ENCODE data around the gene PRR36. TPM values are rescaled to one million over a fixed set of nuclear protein-coding genes. Genes with fewer than 3 reads are reported as not detected.
"Not testable (repeated sequence)": the region's sequence is repeated elsewhere in the genome, so short reads cannot be mapped to it uniquely, and the experiment has no call there.

PRR36 gene
- total RNA-seq, 1 experiment from 2014 or later: not detected

DNA sequence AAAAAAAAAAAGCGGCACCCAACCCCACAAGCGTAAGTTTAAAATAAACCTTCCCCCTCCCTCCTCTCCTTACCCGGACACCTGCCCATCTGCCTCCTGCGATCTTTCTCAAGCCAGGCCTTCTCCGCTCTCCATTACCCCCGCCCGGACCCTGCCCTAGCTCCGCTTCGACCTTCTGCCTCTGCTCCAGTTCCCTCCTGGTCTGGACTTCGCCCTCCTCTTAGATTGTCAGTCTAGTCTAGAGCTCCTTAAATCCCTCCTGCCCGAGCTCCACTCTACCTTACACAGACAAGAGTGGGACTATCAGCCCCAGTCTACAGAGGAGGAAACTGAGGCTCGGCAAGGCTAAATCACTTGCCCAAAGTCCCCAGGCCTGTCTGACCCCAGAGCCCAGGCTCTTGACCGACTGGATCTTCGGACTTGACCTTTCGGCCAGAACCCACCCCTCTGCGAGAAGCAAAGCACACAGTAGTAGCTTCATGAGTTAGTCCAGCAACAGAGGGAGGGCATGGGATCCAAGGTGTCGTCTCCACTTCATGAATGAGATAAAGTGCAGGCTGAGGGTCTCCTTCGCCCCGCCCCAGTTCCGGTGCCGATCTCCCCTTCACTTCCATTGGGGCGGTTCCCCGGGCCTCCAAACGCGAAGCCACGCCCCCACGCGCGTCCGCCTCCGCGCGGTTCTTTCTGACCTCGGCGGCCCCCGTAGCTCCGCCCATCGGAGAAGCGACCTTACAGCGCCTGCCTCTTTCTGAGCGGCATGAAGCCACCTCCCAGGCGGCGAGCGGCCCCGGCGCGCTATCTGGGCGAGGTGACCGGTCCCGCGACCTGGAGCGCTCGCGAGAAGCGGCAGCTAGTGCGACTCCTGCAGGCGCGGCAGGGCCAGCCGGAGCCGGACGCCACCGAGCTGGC lies 45.7 kb upstream of the PRR36 start, which contains the start of gene SNAPC2:
SNAPC2 (plus strand) TSS at position 729 of the 909 bp plus-strand sequence; CDS start at position 758, 29 bp downstream.
- Histone ChIP-seq H3K4me2 (ENCODE audit: low read depth, low read length, poor library complexity, severe bottlenecking) (peak within 1 kb of the TSS; percentile 95), H3K9ac (ENCODE audit: low read length) (peak within 1 kb of the TSS; percentile 86), H3K27me3 (ENCODE audit: low read length) (no peaks in the 10 kb centered on the region), H3K36me3 (ENCODE audit: insufficient read depth, low read length) (0 out of 2 replicates have a peak, but pooled peaks cover 4% of the 10 kb centered on the region), H3K4me1 (ENCODE audit: low read length) (peaks cover 56% of the 10 kb centered on the region), H3K9me2 (replicated peaks; ENCODE audit: insufficient read depth, low read length) (no peaks in the 10 kb centered on the region), H4K20me1 (ENCODE audit: insufficient read depth, low read depth, low read length) (peaks cover 36% of the 10 kb centered on the region; the same call in 1 of the 2 replicates), H3K4me3 (ENCODE audit: low read length) (peak within 1 kb of the TSS; percentile 87), H3K79me2 (ENCODE audit: low read length) (no peaks in the 10 kb centered on the region), H3K9me3 (ENCODE audit: low read length) (no peaks in the 10 kb centered on the region), H2AFZ (ENCODE audit: low read length) (peak within 1 kb of the TSS; percentile 93), H3K27ac (ENCODE audit: low read length) (no peak within 1 kb of the TSS)
- peak; percentile 96 for DNase-seq

DNA sequence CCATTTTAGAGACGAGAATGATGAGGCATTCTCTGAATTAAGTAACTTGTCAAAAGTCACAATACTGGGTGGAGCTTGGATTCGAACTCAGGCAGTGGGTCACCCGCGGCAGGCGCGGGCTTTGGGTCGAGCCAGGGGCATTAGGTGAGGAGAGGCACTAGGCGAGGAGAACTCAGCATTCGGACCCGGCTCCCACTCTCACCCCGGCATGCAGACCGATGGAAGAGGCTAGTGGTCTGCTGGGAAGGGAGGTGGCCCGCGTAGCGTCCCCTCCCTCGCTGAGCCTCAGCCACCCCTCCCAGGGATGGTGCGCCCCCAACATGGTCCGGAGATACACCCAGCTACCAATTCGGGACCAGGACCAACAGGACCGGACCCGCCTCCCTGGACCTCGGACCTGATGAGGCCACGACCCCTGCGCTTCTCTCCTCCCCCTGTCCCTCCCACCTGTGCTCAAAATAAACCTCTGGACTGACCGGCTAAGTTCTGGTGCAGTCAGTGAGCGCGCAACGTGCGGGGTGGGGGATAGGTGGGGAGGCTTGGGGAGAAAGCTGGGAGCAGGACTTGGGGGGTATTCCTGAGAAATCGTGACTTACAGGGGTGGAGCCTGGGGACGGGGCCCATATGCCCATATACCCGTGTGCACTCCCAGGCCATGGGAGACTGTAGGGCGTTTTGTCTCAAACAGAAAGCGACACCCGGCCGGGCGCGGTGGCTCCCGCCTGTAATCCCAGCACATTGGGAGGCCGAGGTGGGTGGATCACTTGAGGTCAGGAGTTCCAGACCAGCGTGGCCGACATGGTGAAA lies 44.6 kb upstream of the PRR36 start:
- no peak overlapping the region for H3K4me3 ChIP-seq (ENCODE audit: low read length)
- no peak overlapping the region for H3K9ac ChIP-seq (ENCODE audit: low read length)
- no peak overlapping the region for H3K4me2 ChIP-seq (ENCODE audit: low read depth, low read length, poor library complexity, severe bottlenecking)
- no peak for DNase-seq
- H3K9me2 ChIP-seq (replicated peaks; ENCODE audit: insufficient read depth, low read length): no peaks in the 10 kb centered on the region
- peaks cover 26% of the 10 kb centered on the region; the same call in 1 of the 2 replicates for H4K20me1 ChIP-seq (ENCODE audit: insufficient read depth, low read depth, low read length)
- H3K9me3 ChIP-seq (ENCODE audit: low read length): no peaks in the 10 kb centered on the region
- H3K36me3 ChIP-seq (ENCODE audit: insufficient read depth, low read length): 0 out of 2 replicates have a peak, but pooled peaks cover 4% of the 10 kb centered on the region
- no peaks in the 10 kb centered on the region for H3K27me3 ChIP-seq (ENCODE audit: low read length)
- H3K4me1 ChIP-seq (ENCODE audit: low read length): peaks cover 51% of the 10 kb centered on the region
- H3K27ac ChIP-seq (ENCODE audit: low read length): no peak overlapping the region
- no peak overlapping the region for H2AFZ ChIP-seq (ENCODE audit: low read length)
- H3K79me2 ChIP-seq (ENCODE audit: low read length): no peaks in the 10 kb centered on the region

DNA sequence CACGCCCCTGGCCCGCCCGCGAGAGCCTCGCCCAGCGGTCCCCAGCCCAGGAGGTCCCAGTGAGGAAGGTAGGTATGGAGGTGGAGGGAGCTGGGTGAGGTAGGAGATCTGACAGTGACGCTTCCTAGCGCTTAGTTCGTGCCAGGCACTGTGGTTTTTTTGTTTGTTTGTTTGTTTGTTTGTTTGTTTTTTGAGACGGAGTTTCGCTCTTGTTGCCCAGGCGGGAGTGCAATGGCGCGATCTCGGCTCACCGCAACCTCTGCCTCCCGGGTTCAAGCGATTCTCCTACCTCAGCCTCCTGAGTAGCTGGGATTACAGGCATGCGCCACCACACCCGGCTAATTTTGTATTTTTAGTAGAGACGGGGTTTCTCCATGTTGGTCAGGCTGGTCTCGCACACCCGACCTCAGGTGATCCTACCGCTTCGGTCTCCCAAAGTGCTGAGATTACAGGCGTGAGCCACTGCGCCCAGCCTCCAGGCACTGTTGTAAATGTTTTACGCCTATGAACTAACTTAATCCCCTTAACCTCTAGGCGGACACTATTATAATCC lies 43.9 kb upstream of the PRR36 start:
- not testable (repeated sequence) for H3K9me3 ChIP-seq (ENCODE audit: low read length); H3K79me2 ChIP-seq (ENCODE audit: low read length); H3K4me3 ChIP-seq (ENCODE audit: low read length); H3K9me2 ChIP-seq (replicated peaks; ENCODE audit: insufficient read depth, low read length); H3K9ac ChIP-seq (ENCODE audit: low read length); DNase-seq; H3K4me2 ChIP-seq (ENCODE audit: low read depth, low read length, poor library complexity, severe bottlenecking); H2AFZ ChIP-seq (ENCODE audit: low read length); H3K27ac ChIP-seq (ENCODE audit: low read length); H3K27me3 ChIP-seq (ENCODE audit: low read length); H3K36me3 ChIP-seq (ENCODE audit: insufficient read depth, low read length)
- Histone ChIP-seq H3K4me1 (ENCODE audit: low read length) (peaks cover 44% of the 10 kb centered on the region), H4K20me1 (ENCODE audit: insufficient read depth, low read depth, low read length) (peaks cover 19% of the 10 kb centered on the region; the same call in 1 of the 2 replicates)

DNA sequence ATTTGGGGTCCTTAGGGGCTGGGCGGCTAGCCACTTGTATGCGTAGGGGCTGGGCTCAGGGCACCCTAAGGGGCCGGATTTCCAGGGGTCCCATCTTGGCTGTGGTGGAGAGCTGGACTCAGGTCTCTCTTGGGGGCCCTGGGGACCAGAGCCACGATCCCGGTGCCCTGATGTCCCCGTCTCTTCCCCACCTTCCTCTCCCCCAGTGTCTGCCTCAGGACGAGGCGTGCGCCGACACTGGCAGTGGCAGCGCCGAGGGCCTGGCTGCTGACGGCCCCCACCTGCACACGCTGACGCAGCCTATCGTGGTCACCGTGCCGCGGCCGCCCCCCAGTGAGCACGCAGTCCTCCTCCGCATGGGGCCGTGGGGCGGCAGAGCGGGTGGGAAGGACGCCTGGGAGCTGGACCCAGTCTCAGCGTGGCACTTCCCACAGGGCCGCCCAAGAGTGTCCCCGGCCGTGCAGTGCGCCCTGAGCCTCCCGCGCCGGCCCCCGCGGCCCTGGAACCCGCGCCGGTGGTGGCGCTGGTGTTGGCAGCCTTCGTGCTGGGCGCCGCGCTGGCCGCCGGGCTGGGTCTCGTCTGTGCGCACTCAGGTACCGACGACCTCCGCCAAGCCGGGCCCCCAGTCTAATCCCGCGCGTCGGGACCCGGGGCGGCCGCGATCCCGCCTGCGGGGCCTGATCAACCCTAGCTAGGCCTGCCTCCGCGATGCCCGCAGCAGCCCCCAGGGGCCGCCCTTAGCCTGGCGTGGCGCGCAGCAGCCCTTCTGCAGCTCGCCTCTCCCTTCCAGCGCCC lies 43.3 kb upstream of the PRR36 start:
- H3K4me3 ChIP-seq (ENCODE audit: low read length): peak overlapping the region; percentile 57; the same call in 1 of the 2 replicates
- 0 out of 2 replicates have a peak, but pooled peaks cover 2% of the 10 kb centered on the region for H3K36me3 ChIP-seq (ENCODE audit: insufficient read depth, low read length)
- peak overlapping the region; percentile 62 for H3K4me2 ChIP-seq (ENCODE audit: low read depth, low read length, poor library complexity, severe bottlenecking)
- no peaks in the 10 kb centered on the region for H3K27me3 ChIP-seq (ENCODE audit: low read length)
- peaks cover 16% of the 10 kb centered on the region; the same call in 1 of the 2 replicates for H4K20me1 ChIP-seq (ENCODE audit: insufficient read depth, low read depth, low read length)
- no peaks in the 10 kb centered on the region for H3K79me2 ChIP-seq (ENCODE audit: low read length)
- DNase-seq: peak; percentile 74
- peak overlapping the region; percentile 65 for H3K9ac ChIP-seq (ENCODE audit: low read length)
- no peaks in the 10 kb centered on the region for H3K9me3 ChIP-seq (ENCODE audit: low read length)
- no peaks in the 10 kb centered on the region for H3K9me2 ChIP-seq (replicated peaks; ENCODE audit: insufficient read depth, low read length)
- H3K27ac ChIP-seq (ENCODE audit: low read length): no peak overlapping the region
- peaks cover 41% of the 10 kb centered on the region for H3K4me1 ChIP-seq (ENCODE audit: low read length)
- H2AFZ ChIP-seq (ENCODE audit: low read length): no peak overlapping the region

DNA sequence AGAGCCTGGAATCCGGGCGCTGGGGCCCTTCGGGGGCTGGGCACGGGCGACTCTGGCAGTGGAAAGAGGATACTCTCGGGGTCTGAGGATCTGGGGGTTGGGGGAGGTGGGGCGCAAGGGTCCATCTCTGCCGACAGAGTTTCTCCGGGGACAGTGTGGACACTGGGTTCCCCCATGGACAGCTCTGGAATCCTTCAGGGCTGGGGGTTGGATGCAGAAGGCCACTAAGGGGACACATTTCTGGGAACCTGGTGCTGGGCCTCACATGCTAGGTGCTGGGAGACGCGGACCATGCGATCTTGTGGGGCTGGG lies 42.7 kb upstream of the PRR36 start:
- peak overlapping the region; percentile 65 for H3K9ac ChIP-seq (ENCODE audit: low read length)
- peaks cover 10% of the 10 kb centered on the region; the same call in 1 of the 2 replicates for H4K20me1 ChIP-seq (ENCODE audit: insufficient read depth, low read depth, low read length)
- no peak for DNase-seq
- H3K9me2 ChIP-seq (replicated peaks; ENCODE audit: insufficient read depth, low read length): no peaks in the 10 kb centered on the region
- H3K79me2 ChIP-seq (ENCODE audit: low read length): no peaks in the 10 kb centered on the region
- H3K36me3 ChIP-seq (ENCODE audit: insufficient read depth, low read length): no peaks in the 10 kb centered on the region
- no peaks in the 10 kb centered on the region for H3K27me3 ChIP-seq (ENCODE audit: low read length)
- no peak overlapping the region; the same call in 1 of the 2 replicates for H2AFZ ChIP-seq (ENCODE audit: low read length)
- peak overlapping the region; percentile 57; the same call in 1 of the 2 replicates for H3K4me3 ChIP-seq (ENCODE audit: low read length)
- peaks cover 41% of the 10 kb centered on the region for H3K4me1 ChIP-seq (ENCODE audit: low read length)
- peak overlapping the region; percentile 62 for H3K4me2 ChIP-seq (ENCODE audit: low read depth, low read length, poor library complexity, severe bottlenecking)
- H3K27ac ChIP-seq (ENCODE audit: low read length): no peak overlapping the region
- H3K9me3 ChIP-seq (ENCODE audit: low read length): no peaks in the 10 kb centered on the region

DNA sequence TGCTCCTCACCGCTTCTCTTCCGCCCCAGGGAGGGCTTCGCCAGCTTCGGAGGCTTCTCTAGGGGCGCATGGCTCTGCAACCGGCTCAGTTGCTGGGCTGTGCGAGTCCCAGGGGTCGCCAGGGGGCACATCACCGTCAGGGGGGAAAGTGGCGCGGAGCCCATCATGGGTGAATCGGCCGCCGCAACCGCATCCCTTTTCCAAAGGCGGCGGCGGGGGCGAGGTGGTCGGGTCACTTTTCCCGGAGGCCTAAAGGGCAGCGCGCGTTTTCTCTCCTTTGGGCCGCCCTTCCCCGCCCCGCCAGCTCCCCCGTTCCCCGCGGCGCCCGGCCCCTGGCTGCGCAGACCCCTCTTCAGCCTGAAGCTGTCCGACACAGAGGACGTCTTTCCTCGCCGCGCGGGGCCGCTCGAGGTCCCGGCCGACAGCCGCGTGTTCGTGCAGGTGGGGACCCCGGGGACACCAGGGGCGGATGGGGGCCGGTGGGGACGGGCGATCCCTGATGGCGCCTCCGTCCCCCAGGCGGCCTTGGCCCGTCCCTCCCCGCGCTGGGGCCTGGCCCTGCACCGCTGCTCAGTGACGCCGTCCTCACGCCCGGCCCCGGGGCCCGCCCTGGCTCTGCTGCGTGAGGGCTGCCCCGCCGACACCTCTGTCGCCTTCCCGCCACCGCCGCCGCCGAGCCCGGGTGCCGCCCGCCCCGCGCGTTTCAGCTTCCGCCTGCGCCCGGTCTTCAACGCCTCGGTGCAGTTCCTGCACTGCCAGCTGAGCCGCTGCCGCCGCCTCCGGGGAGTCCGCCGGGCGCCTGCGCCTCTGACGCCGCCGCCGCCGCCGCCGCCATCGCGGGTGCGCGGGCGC lies 42.1 kb upstream of the PRR36 start:
- Histone ChIP-seq H3K36me3 (ENCODE audit: insufficient read depth, low read length) (no peaks in the 10 kb centered on the region), H3K9me2 (replicated peaks; ENCODE audit: insufficient read depth, low read length) (no peaks in the 10 kb centered on the region), H3K79me2 (ENCODE audit: low read length) (no peaks in the 10 kb centered on the region), H3K27me3 (ENCODE audit: low read length) (no peaks in the 10 kb centered on the region), H3K4me2 (ENCODE audit: low read depth, low read length, poor library complexity, severe bottlenecking) (peak overlapping the region; percentile 62), H3K9me3 (ENCODE audit: low read length) (no peaks in the 10 kb centered on the region), H3K4me3 (ENCODE audit: low read length) (peak overlapping the region; percentile 57), H3K4me1 (ENCODE audit: low read length) (peaks cover 35% of the 10 kb centered on the region), H2AFZ (ENCODE audit: low read length) (no peak overlapping the region; the same call in 1 of the 2 replicates), H3K27ac (ENCODE audit: low read length) (no peak overlapping the region), H4K20me1 (ENCODE audit: insufficient read depth, low read depth, low read length) (peaks cover 5% of the 10 kb centered on the region; the same call in 1 of the 2 replicates), H3K9ac (ENCODE audit: low read length) (peak overlapping the region; percentile 65)
- peak; percentile 77 for DNase-seq
